HepG2 (cell line): ENCODE data around the gene KCTD16. TPM values are rescaled to one million over a fixed set of nuclear protein-coding genes. Genes with fewer than 3 reads are reported as not detected.

Source experiments
- ATAC-seq: fragments of 200-7000 bp; cut with Tn5 transposase; 3 replicates; pipeline ENCODE4 v1.9.1; 2020; ENCODE audit warnings: mild to moderate bottlenecking, moderate library complexity
- BruUV-seq: library from RNA; stranded (reverse); fragments of 400-500 nt; replicated peaks from 2 replicates; lab custom pipeline; 2021; lab: Mats Ljungman, UMichigan
- CTCF ChIA-PET: fragments of 300-600 bp; formaldehyde crosslinking; extraction: SDS; loops from one replicate; lab custom pipeline; 2021; ENCODE audit warnings: low total read pairs, inconsistent platforms, low intra/inter-chr PET ratio; lab: Yijun Ruan, JAX
- POLR2A ChIA-PET: fragments of 350-600 bp; sonication (Branson Sonifier 250); formaldehyde crosslinking; loops from one replicate; lab custom pipeline; 2020; ENCODE audit warnings: antibody characterized with exemption, inconsistent platforms; lab: Yijun Ruan, JAX
- DNase-seq: peaks from one replicate; pipeline ENCODE4 v3.0.0-alpha.2; 2015; ENCODE audit warnings: low spot score
- FAIRE-seq: peaks from 3 replicates; lab custom pipeline; 2011; peaks lifted over from hg19 to GRCh38; lab: Jason Lieb, UNC
- H2AFZ ChIP-seq: one replicate; pipeline ENCODE4 v1.6.1; 2011; ENCODE audit warnings: low read length, inconsistent platforms
- H3K27ac ChIP-seq: fragments of 300-600 bp; 3 replicates; pipeline ENCODE4 v1.8.0; 2011; ENCODE audit warnings: mixed run types, mild to moderate bottlenecking, mixed read lengths, low read length, inconsistent platforms; ENCODE audit not compliant: insufficient read depth; ENCODE audit errors: extremely low read length
- H3K27me3 ChIP-seq, 2 experiments: fragments of 200-600 bp in 1 of 2; 2 replicates in 1 of 2; 3 replicates in 1 of 2; pipeline versions ENCODE4 v1.6.0 to v1.8.0; 2011; ENCODE audit warnings: low read length in 2 of 2, mild to moderate bottlenecking in 2 of 2, moderate library complexity in 2 of 2, inconsistent platforms in 1 of 2; ENCODE audit not compliant: insufficient read depth in 2 of 2, control insufficient read depth in 1 of 2
- H3K36me3 ChIP-seq, 2 experiments: fragments of 200-600 bp in 1 of 2; replicated peaks in 1 of 2; 2 replicates in 1 of 2; 3 replicates in 1 of 2; pipeline versions ENCODE4 v1.5.1 to v1.8.0; 2011; ENCODE audit warnings: low read length in 2 of 2, inconsistent platforms in 1 of 2; ENCODE audit not compliant: insufficient read depth in 2 of 2, control insufficient read depth in 1 of 2
- H3K4me1 ChIP-seq: 2 replicates; pipeline ENCODE4 v1.5.1; 2012; ENCODE audit warnings: low read length, inconsistent platforms; ENCODE audit not compliant: insufficient read depth
- H3K4me2 ChIP-seq: 2 replicates; pipeline ENCODE4 v1.6.0; 2011; ENCODE audit warnings: low read depth, low read length, inconsistent platforms
- H3K4me3 ChIP-seq, 3 experiments: fragments of 200-600 bp in 1 of 3; sonication (generic), shearing (Covaris generic) in 1 of 3; replicated peaks in 1 of 3; 2 replicates each; pipeline ENCODE4 v1.5.1; 2011 to 2016; ENCODE audit warnings: low read length in 3 of 3, inconsistent platforms in 2 of 3, low read depth in 2 of 3, mild to moderate bottlenecking in 2 of 3, control low read depth in 1 of 3, mixed read lengths in 1 of 3; ENCODE audit not compliant: insufficient read depth in 1 of 3
- H3K79me2 ChIP-seq: one replicate; pipeline ENCODE4 v1.6.1; 2011; ENCODE audit warnings: low read length, inconsistent platforms; ENCODE audit not compliant: insufficient read depth
- H3K9ac ChIP-seq: 2 replicates; pipeline ENCODE4 v1.6.0; 2011; ENCODE audit warnings: mild to moderate bottlenecking, low read depth, low read length, inconsistent platforms; ENCODE audit not compliant: insufficient read depth
- H3K9me3 ChIP-seq: 2 replicates; pipeline ENCODE4 v1.5.1; 2012; ENCODE audit warnings: mild to moderate bottlenecking, low read length
- H4K20me1 ChIP-seq: 2 replicates; pipeline ENCODE4 v1.6.0; 2011; ENCODE audit warnings: inconsistent platforms, mild to moderate bottlenecking, low read length, moderate library complexity; ENCODE audit not compliant: insufficient read depth
- NCOR1 ChIP-seq: fragments of 200-600 bp; sonication (generic); IDR thresholded peaks from 2 replicates; pipeline ENCODE4 v1.7.0; 2017; ENCODE audit warnings: antibody characterized with exemption, low read length, borderline replicate concordance
- NONO ChIP-seq, 2 experiments: fragments of 450-650 bp in 1 of 2; sonication (generic) in 1 of 2; formaldehyde crosslinking in 1 of 2; IDR thresholded peaks in 1 of 2; conservative IDR thresholded peaks in 1 of 2; 2 replicates each; pipeline versions ENCODE4 v1.6.1 to v1.8.0; 2017 to 2022; ENCODE audit warnings: mild to moderate bottlenecking in 1 of 2, missing genetic modification reagents in 1 of 2, moderate library complexity in 1 of 2
- PCBP1 ChIP-seq: fragments of 200-400 bp; formaldehyde crosslinking; IDR thresholded peaks from 2 replicates; pipeline ENCODE4 v1.6.1; 2017; ENCODE audit warnings: mild to moderate bottlenecking, low read depth, low read length, borderline replicate concordance
- PHB2 ChIP-seq: fragments of 450-650 bp; IDR thresholded peaks from 2 replicates; pipeline ENCODE4 v1.6.1; 2018; ENCODE audit not compliant: partially characterized antibody
- ZNF264 ChIP-seq: sonication (generic); formaldehyde crosslinking; IDR thresholded peaks from 2 replicates; pipeline ENCODE4 v1.4.0; 2020; ENCODE audit warnings: missing genetic modification reagents
- ZNF562 ChIP-seq: sonication (generic); formaldehyde crosslinking; IDR thresholded peaks from 2 replicates; pipeline ENCODE4 v1.8.0; 2022; ENCODE audit warnings: missing genetic modification reagents, borderline replicate concordance
- ZNF607 ChIP-seq: sonication (generic); formaldehyde crosslinking; IDR thresholded peaks from 2 replicates; pipeline ENCODE4 v1.5.1; 2020; ENCODE audit warnings: missing genetic modification reagents, mild to moderate bottlenecking, borderline replicate concordance
- ZSCAN20 ChIP-seq: sonication (generic); formaldehyde crosslinking; IDR thresholded peaks from 2 replicates; pipeline ENCODE4 v1.4.0; 2020; ENCODE audit warnings: missing genetic modification reagents, mild to moderate bottlenecking, borderline replicate concordance
- WGBS: methylation state at CpG from one replicate; pipeline ENCODE4 v1.1.6; 2017; ENCODE audit warnings: low lambda C conversion rate; 5-methylcytosine and 5-hydroxymethylcytosine counted together
- in situ Hi-C: cut with HindIII; loops from 2 replicates; pipeline ENCODE4 v1.10.0; 2017; ENCODE audit warnings: low pct_unique_long_range_greater_than_20kb; ENCODE audit not compliant: extremely low pct_ligation_motif_present
- intact Hi-C: fragments of 100-400 bp; cut with micrococcal nuclease; formaldehyde crosslinking; loops from one replicate; pipeline ENCODE4 v1.10.0; 2022; ENCODE audit not compliant: unreplicated experiment
- polyA plus RNA-seq, 8 experiments: library from polyadenylated mRNA; depleted of rRNA in 3 of 8; stranded (reverse) in 7 of 8; unstranded in 1 of 8; fragments of >200 nt; fragmentation: Illumina TruSeq in 4 of 8; extraction: Trizol in 4 of 8; gene quantifications; 2 replicates each; pipeline versions ENCODE4 v1.2.1 to v1.2.3, GENCODE V29; 2011 to 2016; ENCODE audit warnings: low read depth in 4 of 8, missing spikeins in 1 of 8, mixed read lengths in 1 of 8; ENCODE audit not compliant: insufficient read depth in 1 of 8
- total RNA-seq, 5 experiments: library from RNA; depleted of rRNA; stranded (reverse); fragments of >200 nt; fragmentation: Illumina TruSeq; extraction: Trizol; gene quantifications; 2 replicates each; pipeline ENCODE4 v1.2.3, GENCODE V29; 2016; ENCODE audit warnings: low read depth in 1 of 5
- TF ChIP-seq, protein P1 (sequence below): sonication (generic); formaldehyde crosslinking; IDR thresholded peaks from 2 replicates; pipeline ENCODE4 v1.9.0; 2021; ENCODE audit warnings: missing genetic modification reagents, borderline replicate concordance
- TF ChIP-seq, protein P2 (sequence below): sonication (generic); formaldehyde crosslinking; IDR thresholded peaks from 2 replicates; pipeline ENCODE4 v1.4.0; 2020; ENCODE audit warnings: missing genetic modification reagents
- TF ChIP-seq, protein P3 (sequence below): sonication (generic); formaldehyde crosslinking; IDR thresholded peaks from 2 replicates; pipeline ENCODE4 v1.4.0; 2020; ENCODE audit warnings: mild to moderate bottlenecking, missing genetic modification reagents
- TF ChIP-seq, protein P4 (sequence below): IDR thresholded peaks from 2 replicates; pipeline ENCODE4 v1.6.1; 2012; ENCODE audit warnings: inconsistent platforms

The KCTD16 gene
- total and polyA plus RNA-seq, 2 of the 13 experiments (the other 11 are each of a cell fraction or from before 2014, with no cell fraction given) = 0.02 to 0.09 TPM

DNA sequence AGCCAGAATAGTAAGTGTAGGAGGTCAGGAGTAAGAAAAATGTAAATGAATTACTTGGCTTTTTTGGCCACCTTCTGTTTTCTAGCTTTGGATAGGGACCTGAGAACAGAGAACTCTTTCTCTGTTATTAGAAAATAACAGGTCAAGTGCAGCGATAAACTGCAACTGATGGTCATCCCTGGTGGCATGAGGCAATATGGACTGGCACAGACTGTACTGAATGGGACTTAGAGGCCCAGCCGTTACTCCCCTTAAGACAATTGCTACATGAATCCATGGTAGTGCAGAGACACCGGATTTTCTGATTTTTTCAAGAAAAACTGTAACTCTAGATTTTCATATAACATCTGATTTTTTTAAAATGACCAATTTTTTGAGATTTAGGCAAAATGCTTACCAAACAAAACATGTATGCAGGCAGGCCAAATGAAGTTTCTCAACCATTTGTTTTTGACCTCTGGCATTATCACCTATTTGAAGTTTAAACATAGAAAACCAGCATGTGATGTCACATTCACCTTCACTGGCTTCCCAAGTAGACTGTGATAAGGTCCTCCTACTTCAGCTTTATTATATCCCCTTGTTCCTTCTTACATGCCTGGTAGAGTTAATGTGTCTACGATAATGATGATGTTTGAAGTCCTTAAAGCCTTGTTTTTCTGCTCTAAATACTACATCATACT is 262.6 kb downstream of the KCTD16 start:
- Histone ChIP-seq H4K20me1 (no peaks in the 10 kb centered on the region), H3K4me3 (no peak overlapping the region), H2AFZ (no peak overlapping the region), H3K36me3 (no peaks in the 10 kb centered on the region), H3K9ac (no peak overlapping the region), H3K4me2 (no peak overlapping the region), H3K9me3 (no peaks in the 10 kb centered on the region), H3K27ac (no peak overlapping the region), H3K79me2 (no peaks in the 10 kb centered on the region), H3K27me3 (no peaks in the 10 kb centered on the region), H3K4me1 (no peaks in the 10 kb centered on the region)
- FAIRE-seq = no peak
- intact Hi-C loops (no loop called here), in situ Hi-C loops (no loop called here)
- 4% methylated on average over 4 of the region's 4 CpGs for WGBS
- POLR2A ChIA-PET = no interaction called here
- no peak for ATAC-seq
- CTCF ChIA-PET = no interaction called here
- no peak for DNase-seq
- no TSS peak for BruUV-seq
- TF ChIP-seq ZSCAN20 (CRISPR knock-in tag) (no peak), ZNF607 (no peak), PCBP1 (no peak), ZNF562 (no peak)

DNA sequence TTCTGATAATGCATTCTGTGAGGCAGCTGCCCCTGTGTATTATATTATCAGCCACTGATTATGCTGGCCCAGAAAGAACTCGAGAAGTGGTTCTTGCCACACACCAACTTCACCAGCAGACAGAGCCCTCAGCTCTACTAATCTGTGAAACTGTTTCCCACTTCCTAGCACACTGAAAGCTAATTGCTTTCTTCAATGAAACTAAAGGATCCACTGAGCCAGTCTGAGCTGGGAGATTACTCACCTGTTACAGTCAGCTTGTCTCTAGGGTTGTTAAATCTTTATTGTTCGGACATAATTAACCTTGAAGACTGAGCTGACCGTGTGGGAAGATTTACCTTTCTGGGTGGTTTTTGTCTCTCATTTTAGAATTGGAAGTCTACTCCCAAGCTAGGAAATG is 263.2 kb downstream of the KCTD16 start:
- no peak for DNase-seq
- no peaks in the 10 kb centered on the region for H4K20me1 ChIP-seq
- H2AFZ ChIP-seq = no peak overlapping the region
- H3K36me3 ChIP-seq = no peaks in the 10 kb centered on the region
- no TSS peak for BruUV-seq
- CTCF ChIA-PET = no interaction called here
- FAIRE-seq = no peak
- H3K9ac ChIP-seq = no peak overlapping the region
- H3K27me3 ChIP-seq = no peaks in the 10 kb centered on the region
- in situ Hi-C loops = no loop called here
- H3K27ac ChIP-seq = no peak overlapping the region
- no peaks in the 10 kb centered on the region for H3K79me2 ChIP-seq
- 2% methylated on average over 3 of the region's 3 CpGs for WGBS
- no peaks in the 10 kb centered on the region for H3K4me1 ChIP-seq
- POLR2A ChIA-PET = no interaction called here
- no peak overlapping the region for H3K4me3 ChIP-seq
- intact Hi-C loops = no loop called here
- no peak overlapping the region for H3K4me2 ChIP-seq
- ATAC-seq = no peak
- no peaks in the 10 kb centered on the region for H3K9me3 ChIP-seq
- TF ChIP-seq NCOR1 (no peak), PHB2 (no peak), NONO (IDR thresholded peaks at IDR 0.05) (no peak), NONO (CRISPR knock-in tag; conservative IDR thresholded peaks at IDR 0.05) (no peak), ZNF264 (CRISPR knock-in tag) (no peak)
- TF ChIP-seq, protein P1, sequence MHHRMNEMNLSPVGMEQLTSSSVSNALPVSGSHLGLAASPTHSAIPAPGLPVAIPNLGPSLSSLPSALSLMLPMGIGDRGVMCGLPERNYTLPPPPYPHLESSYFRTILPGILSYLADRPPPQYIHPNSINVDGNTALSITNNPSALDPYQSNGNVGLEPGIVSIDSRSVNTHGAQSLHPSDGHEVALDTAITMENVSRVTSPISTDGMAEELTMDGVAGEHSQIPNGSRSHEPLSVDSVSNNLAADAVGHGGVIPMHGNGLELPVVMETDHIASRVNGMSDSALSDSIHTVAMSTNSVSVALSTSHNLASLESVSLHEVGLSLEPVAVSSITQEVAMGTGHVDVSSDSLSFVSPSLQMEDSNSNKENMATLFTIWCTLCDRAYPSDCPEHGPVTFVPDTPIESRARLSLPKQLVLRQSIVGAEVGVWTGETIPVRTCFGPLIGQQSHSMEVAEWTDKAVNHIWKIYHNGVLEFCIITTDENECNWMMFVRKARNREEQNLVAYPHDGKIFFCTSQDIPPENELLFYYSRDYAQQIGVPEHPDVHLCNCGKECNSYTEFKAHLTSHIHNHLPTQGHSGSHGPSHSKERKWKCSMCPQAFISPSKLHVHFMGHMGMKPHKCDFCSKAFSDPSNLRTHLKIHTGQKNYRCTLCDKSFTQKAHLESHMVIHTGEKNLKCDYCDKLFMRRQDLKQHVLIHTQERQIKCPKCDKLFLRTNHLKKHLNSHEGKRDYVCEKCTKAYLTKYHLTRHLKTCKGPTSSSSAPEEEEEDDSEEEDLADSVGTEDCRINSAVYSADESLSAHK (CRISPR knock-in tag) = no peak
- TF ChIP-seq, protein P2, sequence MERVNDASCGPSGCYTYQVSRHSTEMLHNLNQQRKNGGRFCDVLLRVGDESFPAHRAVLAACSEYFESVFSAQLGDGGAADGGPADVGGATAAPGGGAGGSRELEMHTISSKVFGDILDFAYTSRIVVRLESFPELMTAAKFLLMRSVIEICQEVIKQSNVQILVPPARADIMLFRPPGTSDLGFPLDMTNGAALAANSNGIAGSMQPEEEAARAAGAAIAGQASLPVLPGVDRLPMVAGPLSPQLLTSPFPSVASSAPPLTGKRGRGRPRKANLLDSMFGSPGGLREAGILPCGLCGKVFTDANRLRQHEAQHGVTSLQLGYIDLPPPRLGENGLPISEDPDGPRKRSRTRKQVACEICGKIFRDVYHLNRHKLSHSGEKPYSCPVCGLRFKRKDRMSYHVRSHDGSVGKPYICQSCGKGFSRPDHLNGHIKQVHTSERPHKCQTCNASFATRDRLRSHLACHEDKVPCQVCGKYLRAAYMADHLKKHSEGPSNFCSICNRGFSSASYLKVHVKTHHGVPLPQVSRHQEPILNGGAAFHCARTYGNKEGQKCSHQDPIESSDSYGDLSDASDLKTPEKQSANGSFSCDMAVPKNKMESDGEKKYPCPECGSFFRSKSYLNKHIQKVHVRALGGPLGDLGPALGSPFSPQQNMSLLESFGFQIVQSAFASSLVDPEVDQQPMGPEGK (CRISPR knock-in tag) = no peak
- TF ChIP-seq, protein P3, sequence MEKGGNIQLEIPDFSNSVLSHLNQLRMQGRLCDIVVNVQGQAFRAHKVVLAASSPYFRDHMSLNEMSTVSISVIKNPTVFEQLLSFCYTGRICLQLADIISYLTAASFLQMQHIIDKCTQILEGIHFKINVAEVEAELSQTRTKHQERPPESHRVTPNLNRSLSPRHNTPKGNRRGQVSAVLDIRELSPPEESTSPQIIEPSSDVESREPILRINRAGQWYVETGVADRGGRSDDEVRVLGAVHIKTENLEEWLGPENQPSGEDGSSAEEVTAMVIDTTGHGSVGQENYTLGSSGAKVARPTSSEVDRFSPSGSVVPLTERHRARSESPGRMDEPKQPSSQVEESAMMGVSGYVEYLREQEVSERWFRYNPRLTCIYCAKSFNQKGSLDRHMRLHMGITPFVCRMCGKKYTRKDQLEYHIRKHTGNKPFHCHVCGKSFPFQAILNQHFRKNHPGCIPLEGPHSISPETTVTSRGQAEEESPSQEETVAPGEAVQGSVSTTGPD (CRISPR knock-in tag) = no peak
- TF ChIP-seq, protein P4, sequence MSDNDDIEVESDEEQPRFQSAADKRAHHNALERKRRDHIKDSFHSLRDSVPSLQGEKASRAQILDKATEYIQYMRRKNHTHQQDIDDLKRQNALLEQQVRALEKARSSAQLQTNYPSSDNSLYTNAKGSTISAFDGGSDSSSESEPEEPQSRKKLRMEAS = no peak
